Posterior vena cava (tissue), 2 donors: ENCODE measurements around the gene TRABD2B. TPM values are rescaled to one million over a fixed set of nuclear protein-coding genes. Genes with fewer than 3 reads are reported as not detected.

Experiments used
- DNase-seq: peaks from one replicate; pipeline ENCODE4 v3.0.0-alpha.2; 2020; ENCODE audit warnings: low spot score
- intact Hi-C, 2 donors: fragments of 100-400 bp; cut with DNase I; formaldehyde crosslinking; loops; one replicate each; pipeline versions ENCODE4 v1.14.1 to v1.14.2; 2022 to 2023
- total RNA-seq, 2 donors: library from RNA; stranded (reverse); fragmentation: NEBNext Ultra II Directional; extraction: Animal tissue kit (Norgen Biotek cat#: 25700); gene quantifications; one replicate each; pipeline ENCODE4 v1.2.1, GENCODE V29; 2021
- donor health status: DM: yes; HTN: yes; CAD: no.
- donor health status: DM: yes; HTN: yes; CAD: no.

TRABD2B gene
- total RNA-seq, 2 donors from 2014 or later: 10.5 to 16.4 TPM

DNA sequence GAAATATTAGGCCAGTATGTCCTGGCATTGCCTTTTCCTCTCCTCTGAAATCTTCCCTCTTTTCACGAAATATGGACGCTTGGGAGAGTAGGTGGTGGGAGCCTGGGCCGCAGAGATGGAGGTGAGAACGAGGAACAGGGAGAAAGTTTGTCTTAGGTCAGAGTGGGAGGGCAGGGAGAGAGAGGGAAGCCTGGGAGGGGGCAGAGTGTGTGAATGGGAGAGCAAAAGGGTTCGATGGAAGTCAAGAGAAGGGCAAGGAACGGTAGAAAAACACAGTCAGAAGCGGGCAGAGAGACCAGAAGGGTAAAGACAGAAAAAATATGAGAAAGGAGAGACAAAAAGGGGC lies 1.2 kb downstream of the TRABD2B start:
- intact Hi-C loops: loop anchor here in 1 of 2 donors (5.0 to 10.0 kb wide), 2 partner anchors 61 to 211 kb away; no protein-coding TSS in a partner anchor
- DNase-seq: no peak

DNA sequence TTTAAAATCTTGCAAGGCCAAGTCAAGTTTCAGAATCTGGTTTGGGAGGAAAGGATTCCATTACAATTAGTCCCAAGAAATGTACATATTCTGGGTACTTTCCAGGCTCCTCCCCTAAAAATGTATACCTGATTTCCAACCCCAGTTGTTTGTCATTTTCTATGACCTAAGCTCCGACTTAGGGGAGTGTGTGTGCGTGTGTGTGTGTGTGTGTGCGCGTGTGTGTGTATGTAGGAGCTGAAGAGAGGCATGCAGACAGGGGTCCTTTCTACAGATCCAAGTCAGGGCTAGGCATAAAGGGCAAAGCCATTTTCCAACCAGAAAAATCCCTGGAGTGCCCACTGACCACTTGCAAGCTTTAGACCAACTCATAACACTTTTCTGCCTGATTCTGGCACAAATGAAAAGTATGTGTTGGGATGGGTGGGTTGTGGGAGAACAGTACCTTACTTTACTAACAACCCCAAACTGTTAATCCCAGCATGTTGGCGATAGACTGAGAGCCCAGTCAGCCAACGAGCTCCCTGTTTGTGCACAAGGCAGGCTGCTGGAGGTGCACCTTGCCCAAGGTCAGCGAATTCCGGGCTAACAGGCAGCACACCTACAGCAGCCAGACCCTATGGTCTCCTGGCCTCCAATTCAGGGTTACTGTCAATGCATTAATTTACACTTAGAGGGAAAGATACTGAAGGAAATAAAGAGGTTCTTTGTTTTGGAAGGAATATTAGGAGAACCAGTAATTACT lies 1.7 kb downstream of the TRABD2B start:
- intact Hi-C loops: loop anchor here in 1 of 2 donors (5.0 to 10.0 kb wide), 2 partner anchors 62 to 211 kb away; no protein-coding TSS in a partner anchor
- DNase-seq: no peak

DNA sequence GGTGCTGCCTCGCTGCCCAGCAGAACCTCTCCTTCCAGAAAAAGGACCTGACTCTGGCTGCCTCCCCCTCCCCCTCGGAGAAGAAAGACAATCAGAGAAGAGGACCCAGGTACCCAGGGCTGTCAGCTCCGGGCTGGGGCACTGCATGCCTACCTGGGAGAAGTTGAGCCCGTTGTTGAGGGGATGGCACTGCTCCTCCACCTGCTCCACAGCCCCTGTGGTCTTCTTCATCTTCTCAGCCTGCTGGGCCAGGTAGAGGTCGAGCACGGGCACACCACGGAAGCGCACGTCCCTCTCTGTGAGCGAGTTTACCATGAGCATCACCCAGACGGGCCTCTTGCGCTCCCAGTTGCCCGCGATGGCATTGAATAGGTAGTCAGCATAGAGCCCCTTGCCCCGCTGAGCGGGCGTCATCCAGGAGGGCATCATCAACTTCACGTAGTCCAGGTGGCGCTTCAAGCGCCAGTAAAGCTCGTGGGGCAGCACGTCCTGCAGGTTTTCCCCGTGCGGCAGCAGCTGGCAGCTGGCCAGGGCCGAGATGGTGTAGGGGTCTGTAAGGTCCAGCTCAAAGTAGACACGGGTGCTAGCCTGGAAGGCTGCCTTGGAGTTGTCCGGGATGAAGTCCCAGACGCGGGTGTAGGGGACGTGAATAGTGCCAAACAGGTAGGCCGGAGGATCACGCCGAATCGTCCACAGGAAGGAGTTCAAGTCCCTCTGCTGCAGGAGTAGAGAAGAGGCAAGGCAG lies 3.1 kb downstream of the TRABD2B start:
- intact Hi-C loops: loop anchor here in 1 of 2 donors (10.0 kb wide), 1 partner anchor 209 kb away; no protein-coding TSS in a partner anchor

DNA sequence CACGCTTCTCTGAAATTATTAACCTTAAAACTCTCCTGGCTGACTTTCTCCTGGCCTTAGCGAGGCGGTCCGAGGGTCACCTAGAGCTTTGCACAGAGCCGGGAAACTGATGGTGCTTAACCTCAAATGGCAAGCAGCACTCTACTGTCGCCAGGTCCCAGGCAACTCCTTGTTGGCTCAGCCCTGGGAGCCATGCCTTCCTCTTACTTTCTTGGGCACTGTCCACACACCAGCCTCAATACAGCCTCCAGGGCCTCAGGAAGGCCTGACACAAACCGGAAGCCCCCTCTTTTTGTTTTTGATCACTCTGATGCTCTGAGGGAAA lies 3.8 kb downstream of the TRABD2B start:
- DNase-seq: no peak
- intact Hi-C loops: loop anchor here in 1 of 2 donors (10.0 kb wide), 1 partner anchor 209 kb away; no protein-coding TSS in a partner anchor

More for the DNA sequence above, 3.1 kb downstream of the TRABD2B start:
- no peak for DNase-seq

DNA sequence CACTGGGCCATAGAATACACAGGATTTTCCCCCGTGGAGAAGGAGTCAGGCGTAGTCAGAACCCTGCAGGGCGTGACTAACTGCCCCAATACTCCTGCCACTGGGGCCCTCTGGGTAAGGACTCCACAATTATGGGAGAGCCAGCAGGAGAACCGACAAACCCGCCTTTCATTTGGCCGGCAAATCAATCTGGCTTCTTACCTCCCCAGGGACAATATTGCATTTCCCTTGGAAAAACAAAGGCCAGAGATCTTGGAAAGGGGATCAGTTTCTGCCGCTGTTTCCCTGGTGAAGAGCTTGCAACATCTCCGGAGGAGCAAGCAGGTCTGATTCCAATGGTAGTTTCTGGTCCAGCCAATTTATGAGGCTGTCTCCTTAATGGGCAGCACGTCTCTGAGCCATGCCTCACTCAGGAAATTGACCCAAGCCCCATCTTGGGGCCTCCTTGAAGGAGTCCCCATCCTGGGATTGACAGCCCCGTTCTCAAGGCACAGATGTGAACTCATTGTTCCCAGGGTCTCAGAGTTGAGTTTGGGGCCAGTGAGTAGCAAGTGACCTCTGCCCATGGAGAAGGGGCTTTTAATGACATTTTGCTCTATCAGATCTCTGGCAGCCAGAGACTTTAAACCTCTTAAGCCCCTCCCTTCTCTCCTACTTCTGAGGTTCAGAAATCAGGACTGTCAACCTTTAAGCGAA lies 4.3 kb downstream of the TRABD2B start:
- DNase-seq: peak; percentile 88
- intact Hi-C loops: loop anchor here in 1 of 2 donors (10.0 kb wide), 1 partner anchor 208 kb away; no protein-coding TSS in a partner anchor

DNA sequence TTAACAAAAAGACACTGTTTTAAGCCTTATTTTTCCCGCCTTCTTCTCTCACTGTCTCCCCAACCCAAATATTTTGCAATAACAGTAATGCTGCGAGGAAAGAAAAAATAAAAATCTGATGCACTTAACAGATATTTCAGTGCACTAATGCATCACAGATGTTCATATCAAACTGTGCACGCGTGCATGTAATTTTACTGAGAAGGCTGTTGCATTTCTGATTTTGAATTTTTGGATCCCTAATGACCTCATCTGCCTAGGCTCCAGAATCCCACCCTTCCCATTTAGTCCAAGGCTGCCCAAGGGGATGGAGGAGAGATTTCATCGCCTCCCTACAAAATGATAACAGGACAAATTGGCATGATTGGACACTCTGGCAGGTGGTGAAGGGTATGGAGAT lies 5.5 kb downstream of the TRABD2B start:
- intact Hi-C loops: loop anchor here in 1 of 2 donors (10.0 kb wide), 1 partner anchor 207 kb away; no protein-coding TSS in a partner anchor
- no peak for DNase-seq

DNA sequence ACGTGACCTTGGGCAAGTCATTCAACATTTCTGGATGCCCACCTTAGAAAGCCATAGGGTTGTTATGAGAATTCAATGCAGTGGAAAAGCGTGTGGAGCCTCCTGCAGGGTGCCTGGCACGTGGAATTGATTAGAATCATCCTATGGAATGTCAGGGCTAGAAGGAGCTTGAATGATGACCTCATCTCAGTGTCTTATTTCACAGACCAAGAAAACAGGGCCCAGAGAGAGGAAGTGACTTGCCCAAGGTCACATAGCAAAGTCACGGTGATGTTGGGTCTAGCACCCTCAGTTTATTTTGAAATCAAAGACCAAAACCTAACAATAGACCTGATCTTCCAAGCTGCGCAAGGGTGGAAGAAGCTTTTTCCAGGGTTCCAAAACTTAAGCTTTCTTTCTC lies 6.0 kb downstream of the TRABD2B start:
- intact Hi-C loops: loop anchor here in 1 of 2 donors (10.0 kb wide), 1 partner anchor 206 kb away; no protein-coding TSS in a partner anchor
- DNase-seq: no peak

DNA sequence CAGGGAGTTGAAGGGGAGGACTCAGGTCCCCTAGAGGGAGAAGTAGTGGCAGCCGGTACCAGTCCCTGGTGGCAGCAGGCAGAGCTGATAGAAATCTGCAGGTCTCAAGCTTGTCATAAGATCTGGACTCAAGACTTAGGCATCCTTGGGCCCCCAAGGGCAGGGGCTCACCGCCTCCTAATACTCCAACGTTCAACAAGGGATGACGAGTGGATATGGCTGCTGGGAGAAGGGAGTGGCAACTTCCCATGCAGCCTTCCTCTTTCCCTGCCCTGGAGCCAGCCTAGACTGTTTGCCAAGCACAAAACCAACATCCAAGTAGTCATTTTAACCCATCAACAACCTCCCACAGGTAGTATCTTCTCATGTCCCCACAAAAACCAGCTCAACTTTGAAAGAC lies 6.9 kb downstream of the TRABD2B start:
- no peak for DNase-seq
- intact Hi-C loops: loop anchor here in 1 of 2 donors (10.0 kb wide), 1 partner anchor 205 kb away; no protein-coding TSS in a partner anchor

DNA sequence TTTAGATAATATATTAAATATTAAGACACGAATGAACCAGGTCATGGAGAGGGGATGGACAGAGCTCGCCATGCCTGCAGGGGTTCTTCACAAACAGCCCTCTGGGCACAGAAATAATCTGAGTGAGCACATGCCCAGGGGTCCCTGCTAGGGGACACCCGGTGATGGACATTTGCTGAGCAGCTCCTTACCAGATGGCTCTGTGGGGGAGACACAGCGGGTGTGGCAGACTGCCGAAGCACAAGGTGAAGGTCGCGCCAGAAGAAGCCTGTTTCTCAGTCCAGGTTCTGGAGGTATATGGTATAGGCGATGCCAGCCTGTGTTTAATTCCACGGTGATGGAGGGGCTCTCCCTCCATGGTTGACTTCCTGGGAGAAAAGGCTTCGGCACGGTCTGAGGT lies 9.6 kb downstream of the TRABD2B start:
- intact Hi-C loops: no loop called here
- no peak for DNase-seq

DNA sequence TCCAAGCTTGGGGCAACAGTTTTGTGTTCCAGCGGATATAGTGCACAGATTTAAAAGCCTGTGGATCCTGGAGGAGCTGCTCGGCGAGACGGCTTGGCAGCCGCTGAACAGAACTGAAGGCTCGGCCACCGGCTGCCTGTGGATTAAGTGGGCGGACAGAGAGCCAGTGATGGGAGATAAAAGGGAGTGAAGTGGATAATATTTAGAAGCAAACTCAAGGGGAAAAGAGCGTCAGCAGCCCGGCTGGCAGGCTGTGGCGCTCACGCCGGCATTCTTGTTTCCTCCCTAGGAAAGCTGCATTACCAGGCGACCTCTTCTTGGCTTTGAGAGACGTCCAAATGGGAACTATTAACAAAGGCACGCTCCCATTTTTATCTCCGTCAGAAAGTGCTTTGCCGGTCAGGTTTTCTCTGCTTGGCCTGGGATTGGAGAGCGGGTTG lies 10.4 kb downstream of the TRABD2B start:
- intact Hi-C loops: no loop called here
- peak; percentile 90 for DNase-seq

DNA sequence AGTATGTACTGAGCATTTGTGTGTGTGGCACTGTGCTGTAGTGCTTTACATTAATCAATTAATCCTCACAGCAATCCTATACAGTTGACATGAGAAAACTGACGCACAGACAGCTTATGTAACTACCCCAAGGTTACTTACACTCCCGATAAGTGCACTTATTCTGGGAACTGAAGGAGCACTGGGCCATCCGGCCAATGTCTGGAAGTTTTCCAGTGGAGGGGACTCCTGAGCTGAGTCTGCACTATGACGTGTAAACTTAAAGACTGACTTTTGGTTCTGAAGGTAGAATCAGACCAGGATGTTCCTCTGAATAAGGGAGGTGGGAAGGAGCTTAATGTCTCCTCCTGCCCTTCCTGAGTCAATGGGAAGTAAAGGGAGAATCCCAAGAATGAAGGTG lies 12.2 kb downstream of the TRABD2B start:
- intact Hi-C loops: no loop called here
- DNase-seq: no peak

DNA sequence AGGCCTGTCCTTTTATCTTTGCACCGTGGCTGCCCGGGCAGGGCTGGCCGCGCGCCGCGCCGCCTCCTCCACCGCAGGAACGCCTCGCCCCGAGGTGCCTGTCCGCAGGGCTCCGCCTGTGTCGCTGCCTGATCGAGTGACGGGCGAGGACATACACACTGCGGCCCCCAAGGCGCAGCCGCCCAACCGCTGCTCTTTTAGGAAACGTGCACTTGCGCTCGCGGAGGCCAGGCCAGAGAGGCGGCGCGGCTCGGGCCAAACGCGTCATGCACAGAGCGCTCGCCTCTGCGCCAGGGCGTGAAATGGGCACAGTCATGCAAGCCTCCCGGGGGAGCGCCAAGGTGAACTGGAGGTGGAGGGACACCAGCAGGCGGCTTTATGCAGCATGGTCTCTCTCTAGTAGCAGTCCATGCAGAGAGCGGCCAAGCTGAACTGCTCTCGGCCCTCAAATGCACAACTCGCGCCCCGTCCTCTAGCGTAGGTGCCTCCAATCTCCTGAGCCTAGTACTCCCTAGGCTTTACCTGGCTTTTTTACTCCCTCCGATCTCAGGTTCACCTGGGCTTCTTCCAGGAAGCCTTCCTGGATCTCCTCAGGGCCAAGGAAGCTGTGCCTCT lies 12.9 kb downstream of the TRABD2B start:
- intact Hi-C loops: no loop called here

DNA sequence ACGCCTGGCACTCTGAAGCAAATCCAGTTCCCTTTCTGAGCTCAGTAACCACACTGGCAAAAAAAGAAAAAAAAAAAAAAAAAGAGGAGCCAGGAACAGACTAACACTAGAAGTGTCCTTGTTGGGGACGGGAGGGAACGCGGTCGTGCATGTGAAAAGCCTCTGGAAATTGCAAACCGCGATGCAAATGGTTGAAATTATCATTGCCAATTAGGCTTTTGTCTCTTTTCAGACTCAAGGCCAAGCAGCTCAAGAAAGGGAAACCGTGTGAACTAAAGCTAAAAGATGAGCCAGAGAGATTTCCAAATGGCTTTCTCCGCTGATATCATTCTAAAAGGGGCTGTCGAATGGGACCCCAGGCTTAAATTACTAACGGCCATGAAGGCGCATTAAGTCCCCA lies 13.5 kb downstream of the TRABD2B start:
- no peak for DNase-seq
- intact Hi-C loops: no loop called here

More for the DNA sequence above, 12.9 kb downstream of the TRABD2B start:
- peak; percentile 91 for DNase-seq

DNA sequence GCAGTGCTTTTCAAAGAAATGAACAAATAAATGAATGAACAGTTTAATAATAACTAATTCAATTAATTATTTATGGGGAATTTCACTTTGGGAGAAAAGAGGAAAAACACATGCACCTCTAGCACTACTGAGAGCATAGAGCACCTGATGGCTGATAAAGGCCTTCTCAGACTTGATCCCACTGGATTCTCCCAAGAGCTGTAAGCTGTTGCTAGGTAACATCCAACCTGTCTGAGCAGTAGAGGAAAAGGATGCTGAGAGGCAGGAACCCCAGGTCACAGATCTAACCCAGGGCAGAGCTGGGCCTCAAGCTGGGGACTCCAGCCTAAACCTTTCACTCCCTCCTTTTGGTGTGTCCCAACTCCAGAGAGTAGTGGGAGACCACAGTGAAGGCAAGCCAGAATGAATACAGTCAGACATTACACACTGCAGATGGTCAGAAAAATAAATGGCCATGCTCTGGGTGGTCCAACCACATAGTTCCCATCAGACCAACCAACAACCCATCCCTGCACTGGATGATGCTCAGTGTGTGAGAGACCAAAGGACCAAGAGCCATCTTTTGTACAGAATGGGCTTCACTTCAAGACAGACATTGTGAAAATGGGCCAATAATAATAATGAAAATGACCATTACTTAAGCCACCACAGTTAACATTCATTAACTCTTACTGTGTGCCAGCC lies 15.4 kb downstream of the TRABD2B start:
- intact Hi-C loops: no loop called here
- no peak for DNase-seq

DNA sequence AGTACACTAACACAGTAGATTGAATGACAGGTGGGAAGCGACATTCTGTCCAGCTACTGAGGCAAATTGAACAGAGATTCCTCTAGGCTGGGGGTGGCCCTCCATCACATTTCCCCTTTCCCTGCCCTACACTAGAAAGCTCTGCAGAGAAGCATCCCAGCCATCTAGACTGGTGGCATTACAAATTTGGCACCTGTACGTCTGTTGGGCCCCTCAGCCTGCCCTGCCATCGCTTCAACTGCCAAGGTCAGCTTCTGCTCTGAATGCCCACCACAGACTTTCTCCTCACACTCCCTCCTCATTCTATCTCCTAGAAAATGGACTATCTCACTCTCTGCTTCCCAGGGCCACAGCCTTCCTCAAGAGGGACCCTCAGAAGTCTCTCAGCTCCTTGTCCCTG lies 16.7 kb downstream of the TRABD2B start:
- intact Hi-C loops: no loop called here

DNA sequence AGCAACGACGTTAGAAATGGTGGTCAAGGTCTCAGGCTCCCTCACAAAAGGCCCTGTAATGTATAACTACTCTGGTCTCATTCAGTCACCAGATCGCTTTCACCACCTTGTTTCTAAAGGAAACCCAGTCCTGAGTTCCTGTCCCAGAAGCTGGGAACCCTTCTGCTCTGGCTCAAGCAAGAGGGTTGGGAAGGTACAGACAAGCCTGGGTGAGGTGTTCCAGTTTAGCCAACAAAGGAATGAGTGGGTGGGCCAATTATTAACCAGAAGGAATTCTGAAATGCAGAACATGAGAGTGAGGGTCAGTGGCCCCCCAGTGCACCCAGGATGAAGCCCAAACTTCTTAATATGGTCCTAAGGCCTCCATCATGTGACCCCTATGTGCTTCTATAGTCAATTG lies 17.5 kb downstream of the TRABD2B start:
- intact Hi-C loops: no loop called here
- DNase-seq: no peak

More for the DNA sequence above, 16.7 kb downstream of the TRABD2B start:
- no peak for DNase-seq

DNA sequence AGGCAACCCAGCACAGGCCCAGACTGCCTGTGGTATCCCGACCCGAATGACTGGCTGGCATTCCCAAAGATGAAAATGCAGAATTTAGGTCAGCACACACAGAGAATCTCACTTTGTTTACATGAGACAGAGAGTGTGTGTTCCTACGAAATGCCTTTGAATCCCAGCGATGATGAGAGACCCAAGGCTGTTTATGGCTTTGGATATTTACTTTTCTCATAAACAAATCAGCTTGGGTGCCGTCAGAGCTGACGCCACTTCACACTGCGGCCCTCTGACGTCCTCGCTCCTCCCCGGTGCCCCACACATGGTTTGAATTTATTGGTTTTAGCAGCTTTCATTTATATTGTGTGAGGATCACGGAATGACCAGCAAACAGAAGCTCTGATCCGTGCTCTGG lies 18.7 kb downstream of the TRABD2B start:
- no peak for DNase-seq
- intact Hi-C loops: no loop called here

DNA sequence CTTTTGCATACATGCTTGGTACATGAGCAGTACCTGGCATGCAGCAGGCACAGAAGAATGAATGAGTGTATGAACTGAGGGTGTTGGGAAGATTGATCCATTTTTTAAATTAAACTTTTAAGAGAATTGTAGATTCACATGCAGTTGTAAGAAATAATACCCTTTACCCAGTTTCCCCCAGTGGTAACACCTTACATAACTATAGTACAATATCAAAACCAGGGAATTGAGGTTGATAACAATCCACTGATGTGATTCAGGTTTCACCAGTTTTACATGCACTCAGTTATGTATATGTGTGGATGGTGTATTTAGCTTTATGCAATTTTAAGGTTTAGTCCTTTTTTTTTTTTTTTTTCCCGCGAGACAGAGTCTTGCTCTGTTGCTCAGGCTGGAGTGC lies 20.5 kb downstream of the TRABD2B start:
- intact Hi-C loops: no loop called here
- no peak for DNase-seq

DNA sequence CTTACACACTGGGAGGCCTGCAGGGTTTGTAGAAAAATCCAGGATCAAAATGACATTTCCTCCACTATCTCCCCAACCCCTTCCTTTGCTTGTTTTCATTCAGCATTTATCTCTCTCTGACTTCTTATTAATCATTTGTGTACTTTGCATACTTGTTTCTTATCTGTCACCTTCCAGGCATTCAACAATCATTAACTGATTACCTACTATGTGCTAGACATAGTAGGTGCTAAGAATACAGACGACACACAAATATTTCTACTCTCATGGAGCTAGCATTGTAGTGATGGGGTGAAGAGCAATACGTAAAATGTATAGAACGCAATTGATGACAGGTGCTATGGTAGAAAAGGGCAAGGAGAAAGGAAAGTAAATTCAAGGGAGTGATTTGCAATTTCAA lies 20.9 kb downstream of the TRABD2B start:
- DNase-seq: no peak
- intact Hi-C loops: no loop called here
